NCI-H510A (cell line): Measurements from ENCODE around the gene CCDC106.

ENCODE experiments used
- DNase-seq: peaks from one replicate; lab custom pipeline; 2025; lab: John Stamatoyannopoulos, UW

The CCDC106 gene

DNA sequence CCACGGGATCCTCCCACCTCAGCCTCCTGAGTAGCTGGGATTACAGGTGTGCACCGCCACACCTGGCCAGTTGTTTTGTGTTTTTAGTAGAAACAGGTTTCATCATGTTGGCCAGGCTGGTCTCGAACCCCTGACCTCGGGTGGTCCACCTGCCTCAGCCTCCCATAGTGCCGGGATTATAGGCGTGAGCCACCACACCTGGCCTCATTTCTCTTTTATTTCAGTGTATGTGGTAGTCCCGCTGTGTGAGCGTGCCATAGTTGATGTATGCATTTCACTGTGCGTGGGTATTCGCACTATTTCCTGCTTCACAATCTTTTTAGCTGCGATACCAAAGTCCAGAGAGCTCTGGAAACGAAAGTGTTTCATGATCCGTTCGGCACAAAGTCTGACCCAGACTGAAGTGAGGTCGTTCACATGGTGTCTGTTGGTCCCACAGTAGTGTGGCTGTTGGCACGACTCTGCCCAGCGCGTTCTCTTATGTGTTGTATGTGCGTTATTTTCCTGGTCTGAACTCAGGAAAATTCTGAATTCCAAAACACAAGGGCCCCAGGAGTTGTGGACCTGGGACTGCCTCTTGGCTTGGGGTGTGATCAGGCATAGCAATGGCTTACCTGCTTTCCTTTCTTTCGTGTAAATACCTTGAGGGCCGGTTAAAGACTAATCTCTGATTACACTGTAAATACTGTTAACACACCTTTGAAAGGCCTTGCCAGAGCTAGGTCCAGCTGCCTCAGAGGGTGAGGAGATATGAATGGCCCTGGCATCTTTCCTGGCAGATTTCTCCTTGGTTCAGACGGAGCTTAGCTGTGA, 35.6 kb downstream of the CCDC106 start:
- no peak for DNase-seq

DNA sequence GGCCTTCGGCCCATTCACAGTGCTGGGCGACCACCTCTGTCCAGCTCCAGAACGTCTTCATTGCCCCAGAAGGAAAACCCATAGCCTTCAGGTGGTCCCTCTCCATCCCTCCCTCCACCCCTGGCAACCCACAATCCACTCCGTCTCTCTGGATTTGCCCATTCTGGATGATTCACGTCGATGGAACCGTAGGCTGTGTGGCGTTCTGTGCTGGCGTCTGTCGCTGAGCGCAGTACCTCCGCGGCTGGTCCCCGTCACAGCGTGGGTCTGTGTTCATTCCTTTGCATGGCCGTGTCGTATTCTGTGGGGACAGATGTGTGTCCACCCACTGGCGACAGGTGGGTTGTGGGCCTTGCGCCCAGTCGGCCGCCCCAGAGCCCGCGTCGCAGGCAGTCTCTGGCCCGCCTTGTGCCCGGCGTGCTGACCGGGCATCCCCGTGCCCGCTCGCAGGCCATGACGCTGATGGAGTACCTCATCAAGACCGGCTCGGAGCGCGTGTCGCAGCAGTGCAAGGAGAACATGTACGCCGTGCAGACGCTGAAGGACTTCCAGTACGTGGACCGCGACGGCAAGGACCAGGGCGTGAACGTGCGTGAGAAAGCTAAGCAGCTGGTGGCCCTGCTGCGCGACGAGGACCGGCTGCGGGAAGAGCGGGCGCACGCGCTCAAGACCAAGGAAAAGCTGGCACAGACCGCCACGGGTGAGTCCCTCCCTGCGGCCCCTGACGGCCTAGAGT, 37.1 kb downstream of the CCDC106 start:
- DNase-seq, result no peak

DNA sequence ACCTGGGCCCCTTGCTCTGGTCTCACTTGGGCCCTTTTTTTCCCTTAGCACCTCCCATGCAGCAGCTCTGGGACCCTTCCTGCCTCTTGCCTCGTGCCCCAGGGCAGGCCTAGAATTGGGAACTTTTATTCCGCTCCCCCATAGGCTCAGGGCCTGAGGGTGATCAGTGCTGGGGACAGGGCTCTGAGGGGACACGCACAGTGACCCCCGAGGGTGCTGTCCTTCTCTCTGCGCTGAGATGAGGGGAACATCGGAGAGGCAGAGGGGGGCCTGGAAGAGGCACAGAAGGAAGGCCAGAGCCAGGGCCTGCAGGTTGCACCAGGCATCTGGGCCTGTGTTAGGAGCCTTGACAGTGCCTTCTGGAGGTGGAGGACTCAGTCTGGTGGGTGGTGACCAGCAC, 37.8 kb downstream of the CCDC106 start:
- DNase-seq, result no peak

DNA sequence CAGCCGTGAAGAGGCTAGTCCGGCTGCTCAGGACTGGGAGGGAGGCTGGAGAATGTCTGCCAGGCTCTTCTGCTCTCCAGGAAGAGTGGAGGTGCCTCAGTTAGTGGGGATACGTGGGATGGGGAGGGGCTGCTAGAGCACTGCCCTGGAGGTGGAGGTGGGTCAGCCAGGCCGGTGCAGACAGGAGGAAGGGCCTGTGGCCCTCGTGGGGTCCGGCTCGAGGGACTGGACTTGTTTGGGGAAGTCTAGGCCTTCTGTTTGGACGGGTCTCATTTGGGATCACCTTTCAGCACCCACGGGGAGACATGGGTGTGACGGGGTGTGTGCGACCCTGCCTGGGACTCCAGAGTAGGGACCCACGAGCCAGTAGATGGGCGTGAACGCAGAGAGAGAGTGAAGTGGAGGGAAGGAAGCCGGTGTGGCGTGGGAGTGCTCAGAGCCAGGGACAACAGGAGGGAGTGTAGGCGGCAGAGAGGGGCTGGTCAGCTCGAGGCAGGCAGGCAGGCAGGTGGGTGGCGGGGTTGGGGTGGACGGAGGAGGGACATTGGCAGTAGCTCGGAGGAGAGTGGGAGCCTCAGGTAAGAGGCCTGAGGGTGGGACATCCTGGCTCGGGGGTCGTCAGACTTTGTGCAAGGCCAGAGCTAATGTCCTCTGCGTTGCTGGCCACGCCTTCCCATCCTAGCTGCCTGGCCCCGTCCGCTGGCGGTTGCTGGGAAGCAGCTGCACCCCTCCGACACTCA, 38.5 kb downstream of the CCDC106 start:
- DNase-seq, result no peak

DNA sequence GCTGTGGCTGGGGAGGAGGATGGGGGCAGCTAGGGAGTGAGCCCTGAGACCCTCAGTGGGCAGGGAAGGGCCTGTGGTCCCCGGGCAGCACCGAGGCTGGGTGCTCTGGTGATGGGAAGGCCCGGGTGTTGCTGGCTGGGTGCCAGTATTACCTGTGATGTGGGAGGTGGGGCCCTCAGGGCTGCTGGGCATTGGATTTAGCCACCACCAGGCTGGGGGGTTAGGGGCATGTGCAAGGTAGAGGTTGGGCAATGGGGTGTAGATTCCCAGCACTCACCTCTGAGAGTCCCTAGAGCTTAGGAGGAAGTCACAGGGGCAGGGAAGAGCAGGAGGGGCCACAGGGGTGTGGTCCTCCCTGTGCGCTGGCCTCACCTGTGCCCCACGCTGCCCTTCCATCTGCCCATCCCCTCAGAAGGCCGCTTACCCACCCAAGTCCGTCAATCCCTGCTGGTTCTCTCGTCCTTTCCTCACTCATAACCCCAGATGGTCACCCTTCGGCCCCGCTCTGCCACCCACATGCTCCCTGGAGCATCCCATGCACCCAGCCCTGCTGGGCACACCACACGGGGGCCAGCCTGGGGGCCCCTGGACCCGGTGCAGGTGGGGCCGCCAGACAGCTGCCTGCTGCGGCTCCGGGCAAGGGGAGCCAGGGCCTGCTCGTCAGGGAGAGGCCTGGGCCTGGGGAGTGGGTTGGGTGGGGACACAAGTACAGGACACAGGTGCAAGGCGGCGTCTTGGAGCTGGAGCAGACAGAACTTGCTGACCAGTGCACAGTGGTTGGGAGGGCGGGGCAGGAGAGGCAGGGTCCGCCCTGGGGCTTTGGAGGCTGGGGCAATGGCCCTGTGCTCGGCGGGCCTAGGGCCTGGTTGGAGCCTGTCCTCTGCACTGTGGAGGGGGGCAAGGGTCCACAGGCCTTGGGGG, 39.5 kb downstream of the CCDC106 start:
- no peak for DNase-seq

DNA sequence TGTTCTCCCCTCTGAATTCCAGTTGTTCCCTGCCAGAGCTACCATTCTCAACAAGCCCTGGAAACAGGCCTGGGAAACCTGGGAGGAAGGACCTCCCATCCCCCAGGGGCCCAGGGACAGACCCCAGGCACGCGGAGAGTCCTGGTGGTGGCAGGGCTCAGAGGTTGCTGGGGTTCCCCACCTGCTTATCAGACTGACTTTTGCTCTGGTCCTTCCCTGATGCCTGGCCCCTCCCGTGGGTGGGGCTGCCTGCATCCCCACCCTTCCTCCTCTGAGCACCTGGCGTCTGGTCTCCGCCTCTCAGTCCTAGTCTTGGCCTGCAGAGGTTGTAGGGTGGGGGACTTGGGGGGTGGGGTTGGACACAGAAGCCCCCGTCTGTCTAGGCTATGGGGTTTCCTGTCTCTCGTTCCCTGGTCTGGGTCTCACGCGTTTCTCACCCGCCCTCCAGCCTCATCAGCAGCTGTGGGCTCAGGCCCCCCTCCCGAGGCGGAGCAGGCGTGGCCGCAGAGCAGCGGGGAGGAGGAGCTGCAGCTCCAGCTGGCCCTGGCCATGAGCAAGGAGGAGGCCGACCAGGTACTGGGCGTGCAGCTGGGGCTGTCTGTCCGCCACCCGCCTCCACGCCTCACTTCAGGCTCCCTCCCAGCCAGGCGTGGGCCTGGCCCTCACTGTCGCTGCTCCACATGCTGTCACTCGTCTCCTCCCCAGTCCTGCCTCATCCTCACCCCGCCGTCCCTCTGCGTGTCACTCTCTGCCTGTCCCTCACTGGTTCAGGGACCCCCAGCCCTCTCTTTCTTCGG, 40.6 kb downstream of the CCDC106 start:
- DNase-seq, result peak; percentile 65

DNA sequence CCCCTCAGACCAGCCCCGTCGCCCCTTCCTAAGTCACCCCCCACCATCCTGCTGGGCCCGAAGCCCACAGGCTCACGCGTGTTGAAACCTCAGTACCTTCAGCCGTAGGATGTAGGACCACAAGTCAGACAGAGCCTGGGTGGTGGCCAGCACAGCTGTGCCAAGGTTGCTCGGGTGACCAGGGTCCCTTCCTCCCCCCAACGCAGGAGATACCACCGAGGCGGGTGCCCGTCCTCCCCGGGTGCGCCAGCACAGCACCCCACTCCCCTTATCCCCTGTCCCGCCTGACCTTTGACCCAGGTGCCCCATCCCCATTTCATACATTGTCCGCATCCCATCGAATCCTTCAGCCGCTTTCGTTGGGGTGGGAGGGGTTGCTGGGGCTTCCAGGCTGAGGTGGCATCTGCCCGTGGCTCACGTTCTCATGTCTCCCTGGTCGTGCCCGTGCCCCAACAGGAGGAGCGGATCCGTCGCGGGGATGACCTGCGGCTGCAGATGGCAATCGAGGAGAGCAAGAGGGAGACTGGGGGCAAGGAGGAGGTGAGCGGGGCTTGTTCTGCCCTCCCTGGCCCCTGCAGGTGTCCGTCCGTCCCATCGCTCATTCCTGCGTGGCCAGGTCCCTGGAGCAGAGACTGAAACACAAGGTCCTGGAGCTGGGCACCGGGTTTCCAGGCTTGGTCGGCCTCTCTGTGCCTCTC, 41.5 kb downstream of the CCDC106 start:
- DNase-seq, result no peak

DNA sequence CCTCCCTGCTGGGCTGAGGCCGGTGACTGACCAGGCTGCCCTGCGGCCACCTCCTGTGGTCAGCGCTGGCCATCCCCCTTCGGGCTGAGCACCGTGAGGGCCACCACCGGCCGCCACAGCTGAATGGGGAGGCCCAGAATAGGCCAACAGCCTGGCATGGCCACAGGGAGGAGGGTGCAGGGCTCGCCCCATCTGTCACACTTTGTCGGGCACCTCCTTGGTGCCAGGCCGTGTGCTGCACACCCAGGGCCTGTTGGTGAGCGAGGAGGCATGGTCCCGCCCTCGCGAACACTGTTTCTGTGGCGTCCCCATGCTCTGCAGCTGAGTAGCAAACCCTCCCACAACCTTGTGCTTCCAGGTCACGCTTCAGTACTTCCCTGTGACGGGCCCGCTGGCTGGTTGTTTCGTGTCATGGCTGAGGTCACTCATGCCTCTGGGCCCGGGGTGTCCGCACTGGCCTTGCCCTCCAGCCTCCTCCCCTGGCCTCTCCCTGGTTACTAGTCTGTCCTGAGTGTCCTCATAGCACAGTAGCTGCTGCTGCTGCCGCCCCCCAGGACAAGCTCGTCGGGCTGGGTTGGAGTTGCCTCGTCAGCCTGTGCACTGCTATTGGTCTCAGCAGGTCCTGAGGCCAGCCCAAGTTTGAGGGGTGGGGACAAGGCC, 42.2 kb downstream of the CCDC106 start:
- DNase-seq, result no peak

DNA sequence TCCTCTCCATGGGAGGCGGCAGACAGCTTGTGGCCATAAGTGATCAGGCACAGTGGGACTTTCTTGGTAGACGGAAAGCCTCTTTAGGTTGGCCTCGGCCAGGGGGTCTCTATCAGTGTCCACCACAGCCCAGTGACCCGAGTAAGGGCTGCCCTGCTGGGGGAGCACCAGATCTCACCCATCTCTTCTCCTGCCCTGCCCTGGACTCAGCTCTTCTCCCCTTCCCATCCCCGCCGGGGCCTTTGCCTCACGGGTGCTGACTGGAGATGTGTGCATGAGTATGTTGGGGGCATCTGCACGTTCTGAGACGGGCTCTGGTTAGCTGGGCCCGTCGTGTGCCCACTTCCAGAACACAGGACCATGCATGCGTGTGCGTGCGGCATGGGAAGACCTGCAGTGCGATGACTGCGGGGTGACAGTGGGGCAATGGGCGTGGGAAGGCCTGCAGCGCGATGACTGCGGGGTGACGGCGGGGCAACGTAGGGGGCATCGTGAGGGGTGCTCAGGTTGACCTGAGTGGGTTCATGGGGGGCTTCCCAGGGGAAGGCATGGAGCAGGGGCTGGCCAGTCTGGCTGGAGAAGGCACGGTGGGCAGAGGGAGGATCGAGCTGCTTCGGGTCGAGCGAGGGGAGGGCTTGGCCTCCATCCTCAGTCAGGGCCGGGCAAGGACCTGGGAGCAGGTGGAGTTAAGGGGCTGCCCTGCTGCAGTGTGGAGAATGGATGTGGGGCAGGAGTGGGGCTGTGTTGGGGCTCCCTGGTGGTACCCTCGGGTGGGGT, 42.9 kb downstream of the CCDC106 start:
- no peak for DNase-seq

DNA sequence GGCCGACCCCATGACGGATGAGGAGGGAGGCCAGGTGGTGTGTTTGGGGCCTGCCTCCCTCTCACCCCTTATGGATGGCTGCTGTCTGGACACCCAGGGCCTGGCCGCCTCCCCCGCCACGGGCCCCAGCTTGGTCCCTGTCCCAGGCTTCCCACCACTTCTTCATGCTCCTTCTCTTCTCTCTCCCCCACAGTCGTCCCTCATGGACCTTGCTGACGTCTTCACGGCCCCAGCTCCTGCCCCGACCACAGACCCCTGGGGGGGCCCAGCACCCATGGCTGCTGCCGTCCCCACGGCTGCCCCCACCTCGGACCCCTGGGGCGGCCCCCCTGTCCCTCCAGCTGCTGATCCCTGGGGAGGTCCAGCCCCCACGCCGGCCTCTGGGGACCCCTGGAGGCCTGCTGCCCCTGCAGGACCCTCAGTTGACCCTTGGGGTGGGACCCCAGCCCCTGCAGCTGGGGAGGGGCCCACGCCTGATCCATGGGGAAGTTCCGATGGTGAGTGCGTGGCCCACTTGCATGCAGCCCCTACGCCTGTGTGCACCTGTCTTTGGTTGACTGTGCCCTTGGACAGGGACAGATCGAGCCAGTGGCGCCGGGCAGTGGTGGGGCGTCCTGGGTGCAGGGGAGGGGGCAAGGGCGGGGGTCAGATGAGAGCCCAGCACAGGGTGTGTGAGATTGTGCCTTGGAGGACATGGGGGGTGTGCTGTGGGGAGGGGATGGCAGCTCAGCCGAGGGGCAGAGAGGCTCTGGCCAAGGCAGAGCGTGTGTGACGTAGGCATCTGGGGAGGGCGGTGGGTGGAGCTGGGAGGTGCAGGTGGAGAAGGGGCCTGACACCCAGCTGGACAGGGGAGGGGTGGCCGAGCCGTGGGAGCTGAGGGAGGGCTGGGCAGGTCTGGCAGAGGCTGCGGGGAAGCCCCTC, 43.8 kb downstream of the CCDC106 start:
- no peak for DNase-seq

DNA sequence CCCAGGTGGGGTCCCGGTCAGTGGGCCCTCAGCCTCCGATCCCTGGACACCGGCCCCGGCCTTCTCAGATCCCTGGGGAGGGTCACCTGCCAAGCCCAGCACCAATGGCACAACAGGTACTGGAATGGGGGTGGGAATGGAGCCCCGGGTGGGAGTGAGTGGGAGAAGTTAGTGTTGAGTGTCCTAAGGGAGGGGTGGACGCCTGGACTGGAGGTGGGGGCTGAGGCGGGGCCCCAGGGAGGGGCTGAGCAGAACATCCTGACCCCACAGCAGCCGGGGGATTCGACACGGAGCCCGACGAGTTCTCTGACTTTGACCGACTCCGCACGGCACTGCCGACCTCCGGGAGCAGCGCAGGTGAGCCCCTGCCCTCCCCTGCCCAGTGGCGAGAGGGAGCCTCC, 44.7 kb downstream of the CCDC106 start:
- no peak for DNase-seq

DNA sequence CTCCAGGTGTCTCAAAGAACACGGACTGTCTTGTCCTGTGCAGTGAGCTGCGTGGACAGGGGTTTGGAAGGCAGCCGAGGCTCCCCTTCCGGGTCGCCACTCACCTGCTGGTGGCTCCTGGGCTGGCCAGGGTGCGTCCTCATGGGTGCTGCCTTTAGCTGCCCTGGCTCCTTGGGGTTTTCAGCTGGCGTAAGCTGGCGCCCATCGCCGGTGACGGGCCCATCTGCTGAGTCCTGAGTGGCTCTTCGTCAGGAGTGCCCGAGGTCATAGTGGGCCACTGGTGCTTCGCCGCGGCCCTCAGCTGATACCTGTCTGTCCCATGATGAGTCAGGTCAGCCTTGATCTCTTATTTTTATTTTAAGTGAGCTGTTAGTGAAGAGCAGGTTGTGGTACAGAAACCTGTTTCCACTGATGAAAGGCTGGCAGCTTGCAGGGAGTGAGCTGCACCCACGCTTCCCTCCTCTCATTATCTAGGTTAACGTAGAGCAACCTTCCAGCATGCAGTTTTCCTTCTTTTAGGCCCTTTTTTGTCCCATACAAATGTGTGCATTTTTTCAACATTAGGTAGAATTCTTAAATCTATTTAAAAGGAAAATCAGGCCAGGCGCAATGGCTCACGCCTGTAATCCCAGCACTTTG, 45.4 kb downstream of the CCDC106 start:
- no peak for DNase-seq

DNA sequence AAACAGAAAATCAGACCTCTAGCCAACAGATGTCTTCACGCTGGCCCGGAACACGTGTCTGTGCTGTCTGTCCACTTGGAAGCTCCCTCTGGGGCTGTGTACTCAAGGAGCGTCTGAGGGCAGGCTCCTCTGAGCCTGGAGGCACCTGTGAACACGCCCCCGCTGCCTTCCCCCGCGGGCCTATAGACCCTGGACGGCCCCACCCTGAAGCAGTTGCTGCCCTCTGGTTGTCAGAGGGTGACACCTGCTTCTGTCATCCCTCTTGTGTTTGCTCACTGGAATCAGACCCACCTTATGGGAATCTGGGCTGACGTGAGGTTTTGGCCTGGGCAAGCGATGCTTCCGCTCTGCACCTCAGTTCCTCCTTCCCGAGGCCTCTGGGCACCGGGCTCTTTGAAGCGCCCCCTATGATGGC, 46.2 kb downstream of the CCDC106 start:
- DNase-seq, result no peak

DNA sequence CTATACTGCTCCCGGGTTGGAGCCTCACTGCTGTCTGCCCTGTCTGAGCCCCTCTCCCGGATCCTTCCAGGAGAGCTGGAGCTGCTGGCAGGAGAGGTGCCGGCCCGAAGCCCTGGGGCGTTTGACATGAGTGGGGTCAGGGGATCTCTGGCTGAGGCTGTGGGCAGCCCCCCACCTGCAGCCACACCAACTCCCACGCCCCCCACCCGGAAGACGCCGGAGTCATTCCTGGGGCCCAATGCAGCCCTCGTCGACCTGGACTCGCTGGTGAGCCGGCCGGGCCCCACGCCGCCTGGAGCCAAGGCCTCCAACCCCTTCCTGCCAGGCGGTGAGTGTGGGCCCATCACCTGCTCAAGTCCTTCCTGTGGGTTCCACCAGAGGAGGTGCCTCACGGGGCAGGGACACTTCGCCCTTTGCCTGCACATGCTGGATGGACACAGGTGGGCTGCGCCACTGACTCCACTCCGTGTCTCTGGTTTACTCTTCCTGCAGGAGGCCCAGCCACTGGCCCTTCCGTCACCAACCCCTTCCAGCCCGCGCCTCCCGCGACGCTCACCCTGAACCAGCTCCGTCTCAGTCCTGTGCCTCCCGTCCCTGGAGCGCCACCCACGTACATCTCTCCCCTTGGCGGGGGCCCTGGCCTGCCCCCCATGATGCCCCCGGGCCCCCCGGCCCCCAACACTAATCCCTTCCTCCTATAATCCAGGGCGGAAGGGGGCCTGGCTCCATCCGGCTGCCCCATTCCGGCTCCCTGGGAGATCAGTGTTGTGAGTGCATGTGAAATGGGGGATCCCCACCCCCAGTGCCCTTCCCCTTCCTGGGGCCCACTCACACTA, 46.9 kb downstream of the CCDC106 start:
- no peak for DNase-seq

DNA sequence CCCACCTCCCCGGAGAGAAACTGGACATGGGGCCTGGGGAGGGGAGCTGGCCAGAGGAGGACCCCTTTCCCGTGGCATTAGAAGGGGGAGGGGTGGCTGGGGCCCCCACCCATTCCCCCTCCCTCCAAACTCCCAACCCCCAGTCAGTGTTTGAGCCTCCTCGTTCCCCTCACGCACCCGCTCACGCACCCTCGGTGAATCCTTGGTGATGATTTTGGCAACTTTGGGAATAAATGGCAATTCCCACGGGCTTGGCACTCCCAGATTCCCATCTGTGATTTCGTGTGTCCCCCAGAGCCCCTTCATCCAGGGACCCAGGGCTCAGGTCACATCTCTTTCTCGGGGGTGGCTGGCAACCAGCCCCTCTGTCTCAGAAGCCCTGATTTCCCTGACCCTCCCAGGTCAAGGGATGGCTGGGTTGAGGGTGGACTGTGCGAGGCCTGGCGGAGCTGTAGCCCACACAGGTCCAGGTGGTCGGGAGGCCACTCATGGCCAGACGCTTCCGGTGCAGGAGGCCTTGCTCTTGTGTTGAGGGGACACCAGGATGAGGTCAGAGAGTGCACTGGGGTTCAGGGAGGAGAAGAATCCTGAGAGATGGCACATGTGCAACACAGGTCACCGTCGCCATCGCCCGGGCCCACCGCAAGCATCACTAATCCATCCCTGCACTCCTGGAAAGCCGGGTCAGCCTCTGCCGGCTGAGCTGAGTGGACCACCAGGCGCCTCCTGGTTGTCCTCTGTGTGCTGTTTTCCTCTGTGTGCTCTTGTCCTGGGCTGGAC, 47.7 kb downstream of the CCDC106 start:
- DNase-seq, result no peak
